GM06990 (cell line): ENCODE measurements around the gene ADCY1.

ENCODE experiments used
- DNase-seq: peaks from one replicate; pipeline ENCODE4 v3.0.0-alpha.2; 2011; ENCODE audit not compliant: insufficient read length; ENCODE audit errors: extremely low read depth
- H3K27me3 ChIP-seq: replicated peaks from 2 replicates; pipeline ENCODE4 v1.6.0; 2011; ENCODE audit warnings: low read length; ENCODE audit not compliant: control insufficient read depth, insufficient read depth
- H3K36me3 ChIP-seq: 2 replicates; pipeline ENCODE4 v1.5.1; 2011; ENCODE audit warnings: low read length; ENCODE audit not compliant: control insufficient read depth, insufficient read depth
- H3K4me3 ChIP-seq: replicated peaks from 2 replicates; pipeline ENCODE4 v1.5.1; 2011; ENCODE audit warnings: low read depth, mild to moderate bottlenecking, control low read depth, low read length
- TF ChIP-seq, protein P1 (sequence below): IDR thresholded peaks from 2 replicates; pipeline ENCODE4 v1.5.1; 2011; ENCODE audit warnings: low read length, control low read depth, mild to moderate bottlenecking, inconsistent platforms; ENCODE audit not compliant: insufficient read depth, poor library complexity, severe bottlenecking

The ADCY1 gene

DNA sequence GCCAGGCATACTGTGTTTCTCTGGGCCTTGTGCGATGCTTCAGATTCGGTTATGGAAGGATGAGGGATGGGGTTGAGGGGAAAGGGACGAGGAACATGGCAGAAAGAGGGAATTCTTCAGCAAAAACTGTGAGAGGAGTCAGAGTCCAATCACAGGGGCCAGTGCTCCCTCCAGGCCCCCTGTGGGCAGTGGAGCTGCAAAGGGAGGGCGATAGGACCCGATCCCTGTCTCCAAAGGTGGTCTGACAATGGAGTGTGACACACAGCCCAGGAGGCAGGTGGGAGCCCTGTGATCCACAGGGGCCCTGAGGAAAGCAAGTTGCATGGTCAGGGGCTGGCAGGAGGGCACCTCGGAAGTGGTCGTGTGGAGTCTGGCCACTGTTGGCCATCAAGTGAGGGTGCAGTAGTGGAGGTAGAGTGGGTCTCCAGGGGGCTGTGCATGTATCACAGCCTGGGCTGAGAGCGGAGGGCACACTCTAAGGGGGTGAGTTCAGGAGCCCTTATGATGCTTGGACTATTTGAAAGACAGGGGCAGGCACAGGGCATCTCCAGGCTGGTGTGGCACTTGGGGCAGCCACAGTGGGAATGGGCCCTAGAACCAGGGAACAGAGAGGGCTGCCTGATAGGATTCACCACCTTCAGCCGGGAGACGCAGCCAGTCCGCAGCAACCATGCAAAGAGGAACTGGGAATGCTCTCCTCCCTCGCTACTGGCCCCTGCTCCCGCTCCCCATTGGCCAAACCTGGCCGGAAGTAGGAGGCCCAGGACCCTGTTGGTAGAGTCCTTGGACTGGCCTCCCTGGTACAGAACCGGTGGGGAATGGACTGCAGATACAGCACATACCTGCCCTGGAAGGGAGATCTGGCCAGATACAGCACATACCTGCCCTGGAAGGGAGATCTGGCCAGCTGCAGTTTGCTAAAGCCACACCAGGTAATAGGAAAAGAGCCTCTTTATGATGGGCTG lies 115.9 kb downstream of the ADCY1 start:
- DNase-seq: no peak
- Histone ChIP-seq H3K4me3 (no peak overlapping the region), H3K36me3 (peaks cover 13% of the 10 kb centered on the region), H3K27me3 (no peaks in the 10 kb centered on the region)
- TF ChIP-seq, protein P1, sequence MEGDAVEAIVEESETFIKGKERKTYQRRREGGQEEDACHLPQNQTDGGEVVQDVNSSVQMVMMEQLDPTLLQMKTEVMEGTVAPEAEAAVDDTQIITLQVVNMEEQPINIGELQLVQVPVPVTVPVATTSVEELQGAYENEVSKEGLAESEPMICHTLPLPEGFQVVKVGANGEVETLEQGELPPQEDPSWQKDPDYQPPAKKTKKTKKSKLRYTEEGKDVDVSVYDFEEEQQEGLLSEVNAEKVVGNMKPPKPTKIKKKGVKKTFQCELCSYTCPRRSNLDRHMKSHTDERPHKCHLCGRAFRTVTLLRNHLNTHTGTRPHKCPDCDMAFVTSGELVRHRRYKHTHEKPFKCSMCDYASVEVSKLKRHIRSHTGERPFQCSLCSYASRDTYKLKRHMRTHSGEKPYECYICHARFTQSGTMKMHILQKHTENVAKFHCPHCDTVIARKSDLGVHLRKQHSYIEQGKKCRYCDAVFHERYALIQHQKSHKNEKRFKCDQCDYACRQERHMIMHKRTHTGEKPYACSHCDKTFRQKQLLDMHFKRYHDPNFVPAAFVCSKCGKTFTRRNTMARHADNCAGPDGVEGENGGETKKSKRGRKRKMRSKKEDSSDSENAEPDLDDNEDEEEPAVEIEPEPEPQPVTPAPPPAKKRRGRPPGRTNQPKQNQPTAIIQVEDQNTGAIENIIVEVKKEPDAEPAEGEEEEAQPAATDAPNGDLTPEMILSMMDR: no peak

DNA sequence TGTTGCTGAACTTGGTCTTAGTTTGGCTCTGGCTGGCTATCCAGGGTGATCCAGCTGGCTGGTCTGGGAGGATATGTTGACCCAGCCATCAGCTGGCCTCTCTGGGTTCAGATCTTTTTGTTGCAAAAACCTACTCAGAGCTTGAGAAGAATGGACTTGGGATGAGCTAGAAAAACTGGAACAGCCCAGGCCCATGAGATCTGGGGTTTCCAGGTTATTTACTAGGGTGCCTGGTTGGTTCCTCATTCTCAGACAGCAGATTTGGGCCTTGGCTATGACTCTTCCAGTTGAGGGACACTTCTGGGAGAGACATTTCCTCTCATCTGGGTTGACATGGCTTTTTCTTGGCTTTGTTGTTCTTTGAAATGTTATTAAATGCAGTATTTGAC lies 116.6 kb downstream of the ADCY1 start:
- Histone ChIP-seq H3K27me3 (no peaks in the 10 kb centered on the region), H3K36me3 (peaks cover 10% of the 10 kb centered on the region), H3K4me3 (no peak overlapping the region)
- TF ChIP-seq, protein P1: no peak
- no peak for DNase-seq

DNA sequence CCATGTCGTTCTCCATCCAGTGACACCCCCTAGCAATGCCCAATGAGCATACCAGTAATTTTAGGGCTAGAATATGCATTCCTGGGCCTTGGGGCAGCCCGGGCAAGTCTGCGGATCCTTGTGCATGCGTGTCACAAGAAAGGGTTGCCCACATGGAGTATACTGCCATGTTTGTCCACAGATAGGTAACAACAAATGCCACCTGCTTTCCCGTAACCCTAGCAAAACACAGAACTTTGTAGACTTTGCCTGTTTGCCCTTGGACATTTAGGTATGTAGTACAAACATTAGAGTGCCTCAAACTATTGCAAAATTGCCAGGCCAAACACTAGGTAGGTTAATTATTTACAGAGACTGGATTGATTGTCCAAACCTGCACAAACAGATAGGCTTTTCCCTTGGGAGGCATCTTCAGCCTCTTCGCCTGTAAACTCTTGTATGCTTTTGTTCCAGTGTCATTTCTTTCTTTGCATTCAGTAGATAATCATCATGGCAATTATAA lies 117.0 kb downstream of the ADCY1 start:
- H3K27me3 ChIP-seq: no peaks in the 10 kb centered on the region
- TF ChIP-seq, protein P1: no peak
- no peak for DNase-seq
- no peak overlapping the region for H3K4me3 ChIP-seq
- peaks cover 9% of the 10 kb centered on the region for H3K36me3 ChIP-seq

DNA sequence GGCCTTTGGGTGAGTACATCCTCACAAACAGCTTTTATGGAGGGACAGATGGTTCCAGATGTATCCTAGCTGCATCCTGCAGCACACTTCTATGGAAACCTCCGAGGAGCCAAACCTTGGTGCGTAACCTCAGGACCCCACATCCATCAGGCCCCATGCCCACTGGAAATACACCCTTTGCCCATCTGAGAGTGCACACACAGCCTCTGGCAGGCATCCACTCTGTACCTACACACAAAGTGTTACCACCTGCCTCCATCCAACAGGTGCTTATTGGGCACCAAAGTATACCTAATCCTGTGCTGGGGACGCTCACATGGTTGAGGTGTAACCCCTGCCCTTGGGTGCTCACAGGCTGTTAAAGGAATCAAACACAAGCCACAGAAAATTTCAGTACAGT lies 117.9 kb downstream of the ADCY1 start:
- no peak for DNase-seq
- H3K4me3 ChIP-seq: no peak overlapping the region
- H3K36me3 ChIP-seq: peaks cover 6% of the 10 kb centered on the region
- TF ChIP-seq, protein P1: no peak
- no peaks in the 10 kb centered on the region for H3K27me3 ChIP-seq

DNA sequence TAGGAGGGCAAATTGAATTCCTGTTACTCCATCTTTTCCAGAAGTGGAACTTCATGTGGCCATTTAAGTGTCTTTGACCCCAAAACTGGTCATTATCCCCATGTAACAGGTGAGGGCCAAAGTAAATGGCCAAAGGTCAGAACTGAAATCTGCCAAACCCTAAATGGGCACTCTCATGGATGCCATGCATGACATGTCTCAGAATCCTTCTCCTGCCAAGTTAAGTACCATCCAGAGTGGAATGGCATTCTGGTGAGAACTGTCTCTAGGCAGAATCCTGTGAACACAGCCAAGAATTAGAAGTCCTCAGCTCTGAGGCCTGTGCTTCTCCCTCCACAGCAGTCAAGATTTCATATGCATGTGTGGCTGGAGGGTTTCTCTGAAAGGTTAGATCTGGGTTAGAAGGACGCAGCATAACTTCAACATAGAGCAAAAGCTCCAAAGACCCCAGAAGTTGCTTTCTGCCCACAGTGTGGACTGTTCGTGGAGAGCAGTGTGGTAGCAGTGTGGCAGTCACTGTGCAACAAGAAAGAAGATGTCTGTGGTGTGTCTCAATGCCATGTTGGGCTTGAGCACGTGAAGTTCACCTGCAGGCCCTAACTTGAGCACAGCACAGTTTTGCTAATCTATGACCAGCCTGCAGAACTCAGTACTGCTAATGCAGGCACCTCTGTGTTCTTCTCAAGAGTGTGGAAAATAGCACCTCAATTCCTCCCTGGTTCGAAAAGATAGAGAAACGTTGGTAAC lies 121.3 kb downstream of the ADCY1 start:
- DNase-seq: no peak

More for the DNA sequence above, 121.3 kb downstream of the ADCY1 start:
- Histone ChIP-seq H3K27me3 (no peaks in the 10 kb centered on the region), H3K4me3 (no peak overlapping the region), H3K36me3 (peaks cover 1% of the 10 kb centered on the region)
- TF ChIP-seq, protein P1: no peak
